Vagina (tissue), 2 donors: ENCODE measurements around the gene LRRC4B.
"Not testable (repeated sequence)": the region's sequence is repeated elsewhere in the genome, so short reads cannot be mapped to it uniquely, and the experiment has no call there.

Source experiments
- CTCF ChIP-seq, 3 experiments: fragments of 450-650 bp in 2 of 3; fragments of 200-600 bp in 1 of 3; sonication (generic) in 1 of 3; IDR thresholded peaks; one replicate each; pipeline ENCODE4 v1.5.1; 2017 to 2019; ENCODE audit warnings: antibody characterized with exemption in 3 of 3, mild to moderate bottlenecking in 2 of 3, moderate library complexity in 2 of 3
- POLR2A ChIP-seq, 2 donors: fragments of 450-650 bp; IDR thresholded peaks; one replicate each; pipeline ENCODE4 v1.6.1; 2017; ENCODE audit warnings: antibody characterized with exemption in 2 of 2, mild to moderate bottlenecking in 2 of 2, moderate library complexity in 2 of 2
- POLR2AphosphoS5 ChIP-seq, 2 donors: sonication (generic); formaldehyde crosslinking; IDR thresholded peaks; one replicate each; pipeline ENCODE4 v1.9.0; 2017; ENCODE audit warnings: antibody characterized with exemption in 2 of 2, mild to moderate bottlenecking in 2 of 2, low read depth in 1 of 2; ENCODE audit not compliant: insufficient read depth in 1 of 2

- not testable (repeated sequence) for TF ChIP-seq CTCF (IDR thresholded peaks at IDR 0.05); POLR2A (IDR thresholded peaks at IDR 0.05); POLR2AphosphoS5 (IDR thresholded peaks at IDR 0.05; ENCODE audit: insufficient read depth in 1 of 2, low read depth in 1 of 2)
Measured at GRCh38 chr19:50528052-50528451, 40.2 kb downstream of the LRRC4B start.
